ENCODE measurements around the gene RHBDD3. TPM values are rescaled to one million over a fixed set of nuclear protein-coding genes. Genes with fewer than 3 reads are reported as not detected.
A peak's percentile ranks its signal among the peaks of the same experiment; 100 is the strongest.

The RHBDD3 gene
- total and polyA plus RNA-seq, 9 of the 15 experiments (the other 6 are each of a cell fraction or from before 2014, with no cell fraction given): 0.32 to 35.6 (median 14.0) TPM

- TF ChIP-seq PATZ1 (CRISPR knock-in tag; IDR thresholded peaks at IDR 0.05; ENCODE audit: borderline replicate concordance): no peak
- no peak for TF ChIP-seq STAG1 (CRISPR knock-in tag; IDR thresholded peaks at IDR 0.05; ENCODE audit: borderline replicate concordance)
- no peak for TF ChIP-seq NUFIP1 (IDR thresholded peaks at IDR 0.05; ENCODE audit: partially characterized antibody)
- no peak for TF ChIP-seq HDAC3 (IDR thresholded peaks at IDR 0.05; ENCODE audit: borderline replicate concordance, partially characterized antibody)
- TF ChIP-seq ZBTB2 (IDR thresholded peaks at IDR 0.05): peak; percentile 93
- TF ChIP-seq ZNF143 (CRISPR knock-in tag; IDR thresholded peaks at IDR 0.05): no peak
- no peak for TF ChIP-seq KAT2B (IDR thresholded peaks at IDR 0.05; ENCODE audit: low read depth, low read length)
- no peak for TF ChIP-seq U2AF1 (optimal IDR thresholded peaks at IDR 0.05; ENCODE audit: low read depth, low read length)
- no peak for TF ChIP-seq MEF2A (IDR thresholded peaks at IDR 0.05; ENCODE audit: control insufficient read depth, low read depth, low read length)
- no peak for TF ChIP-seq THRA (IDR thresholded peaks at IDR 0.05)
- TF ChIP-seq ELF4 (CRISPR knock-in tag; IDR thresholded peaks at IDR 0.05): no peak
- TF ChIP-seq NR0B1 (IDR thresholded peaks at IDR 0.05; ENCODE audit: partially characterized antibody): no peak
- no peak for TF ChIP-seq ZBTB26 (CRISPR knock-in tag; IDR thresholded peaks at IDR 0.05)
- no peak for TF ChIP-seq ZFP91 (CRISPR knock-in tag; IDR thresholded peaks at IDR 0.05)
- no peak for TF ChIP-seq BCL6 (CRISPR knock-in tag; IDR thresholded peaks at IDR 0.05)
- TF ChIP-seq CEBPG (CRISPR knock-in tag; IDR thresholded peaks at IDR 0.05): peak; percentile 49; the same call in 1 of the 2 replicates
- TF ChIP-seq CEBPG (tag; conservative IDR thresholded peaks at IDR 0.05 in 1 of 2, IDR thresholded peaks at IDR 0.05 in 1 of 2): no peak; a peak in 1 of 4 replicates
- peak; percentile 90 for TF ChIP-seq TAF7 (tag; IDR thresholded peaks at IDR 0.05)
- no peak for TF ChIP-seq RBM25 (IDR thresholded peaks at IDR 0.05; ENCODE audit: low read depth, low read length, severe bottlenecking)
Measured at GRCh38 chr22:29267858-29268510, at the start of gene RHBDD3, which contains the start of gene EWSR1 (continued).

Measured in K562 (cell line).